Measurements from ENCODE around the gene TNFRSF8.

- TF ChIP-seq CTCF (conservative IDR thresholded peaks at IDR 0.05 in 1 of 2, IDR thresholded peaks at IDR 0.05 in 1 of 2; ENCODE audit: low read depth in 1 of 2, low read length in 2 of 2) (no peak), EZH2 (IDR thresholded peaks at IDR 0.05; ENCODE audit: low read length, missing control alignments) (no peak)
These were observed 109.1 kb downstream of the TNFRSF8 start for GRCh38 chr1:12172042-12172851.
